CD4-positive, alpha-beta T cell (primary cell): Measurements from ENCODE around the gene AGPAT4. TPM values are rescaled to one million over a fixed set of nuclear protein-coding genes. Genes with fewer than 3 reads are reported as not detected.

Experiments used
- ATAC-seq: fragments of 200-7000 bp; cut with Tn5 transposase; one replicate; pipeline ENCODE4 v1.10.0; 2022; ENCODE audit warnings: mild to moderate bottlenecking; ENCODE audit not compliant: poor library complexity
- CTCF ChIA-PET: fragments of 350-600 bp; sonication (Branson Sonifier 250); formaldehyde crosslinking; loops from one replicate; lab custom pipeline; 2021; ENCODE audit warnings: antibody characterized with exemption, inconsistent platforms; lab: Charles Lee
- POLR2A ChIA-PET: fragments of 350-600 bp; sonication (Branson Sonifier 250); formaldehyde crosslinking; loops from one replicate; lab custom pipeline; 2021; ENCODE audit warnings: antibody characterized with exemption, inconsistent platforms; lab: Charles Lee
- DNase-seq, 14 experiments: peaks; one replicate each; pipeline ENCODE4 v3.0.0-alpha.2; 2013 to 2020; ENCODE audit warnings: mixed read lengths in 2 of 14
- H3K27ac ChIP-seq, 2 donors: one replicate each; pipeline versions ENCODE4 v1.5.1 to v1.7.0; 2013; ENCODE audit warnings: low read length in 2 of 2, low read depth in 1 of 2, mild to moderate bottlenecking in 1 of 2
- H3K27me3 ChIP-seq, 2 experiments: 1 replicate in 1 of 2; 2 replicates in 1 of 2; pipeline versions ENCODE4 v1.6.1 to v1.7.0; 2013; ENCODE audit warnings: low read length in 2 of 2, control low read depth in 1 of 2, mild to moderate bottlenecking in 1 of 2, moderate library complexity in 1 of 2; ENCODE audit not compliant: insufficient read depth in 2 of 2, control insufficient read depth in 1 of 2
- H3K36me3 ChIP-seq: one replicate; pipeline ENCODE4 v1.6.1; 2013; ENCODE audit warnings: low read length, control low read depth; ENCODE audit not compliant: insufficient read depth
- H3K4me1 ChIP-seq: one replicate; pipeline ENCODE4 v1.6.1; 2013; ENCODE audit warnings: low read length, control low read depth; ENCODE audit not compliant: insufficient read depth
- H3K4me3 ChIP-seq: one replicate; pipeline ENCODE4 v1.5.1; 2013; ENCODE audit warnings: mild to moderate bottlenecking, low read length, moderate library complexity
- H3K9me3 ChIP-seq, 2 experiments: 1 replicate in 1 of 2; 2 replicates in 1 of 2; pipeline versions ENCODE4 v1.6.1 to v1.7.0; 2013; ENCODE audit warnings: low read length in 2 of 2, mild to moderate bottlenecking in 2 of 2, control low read depth in 1 of 2, moderate library complexity in 1 of 2; ENCODE audit not compliant: control insufficient read depth in 1 of 2, insufficient read depth in 1 of 2
- H3K27ac Mint-ChIP-seq: one replicate; pipeline ENCODE4 v1.8.0; 2020; ENCODE audit warnings: mixed read lengths
- H3K27me3 Mint-ChIP-seq: one replicate; pipeline ENCODE4 v1.8.0; 2021; ENCODE audit warnings: mixed read lengths
- H3K36me3 Mint-ChIP-seq: one replicate; pipeline ENCODE4 v1.8.0; 2021; ENCODE audit warnings: low read depth, mixed read lengths
- H3K4me1 Mint-ChIP-seq: one replicate; pipeline ENCODE4 v1.8.0; 2021; ENCODE audit warnings: low read depth, mixed read lengths
- H3K4me3 Mint-ChIP-seq: one replicate; pipeline ENCODE4 v1.8.0; 2020; ENCODE audit warnings: mild to moderate bottlenecking, mixed read lengths
- H3K9me3 Mint-ChIP-seq: one replicate; pipeline ENCODE4 v1.8.0; 2020; ENCODE audit warnings: mixed read lengths
- CTCF ChIP-seq: fragments of 200-600 bp; IDR thresholded peaks from one replicate; pipeline ENCODE4 v1.8.0; 2022; ENCODE audit warnings: antibody characterized with exemption, mild to moderate bottlenecking
- intact Hi-C, 2 experiments: fragments of 100-400 bp; cut with DNase I in 1 of 2; cut with micrococcal nuclease in 1 of 2; formaldehyde crosslinking; loops; one replicate each; pipeline versions ENCODE4 v1.15.1 to v1.9.0; 2023 to 2025; cut with DNase I, micrococcal nuclease
- total RNA-seq, 174 experiments: library from RNA in 2 of 174; stranded (reverse) in 2 of 174; gene quantifications; one replicate each; pipeline ENCODE4 v1.2.3 and lab custom pipeline; 2021 to 2026

The AGPAT4 gene
- total RNA-seq, 2 experiments from 2014 or later = 2.8 to 4.8 TPM

- H3K27me3 ChIP-seq = no peaks in the 10 kb centered on the region
- ChIA-PET POLR2A (no interaction called here), CTCF (no interaction called here)
- H3K4me1 Mint-ChIP-seq = no peaks in the 10 kb centered on the region
- no peak overlapping the region for H3K4me3 ChIP-seq
- H3K9me3 Mint-ChIP-seq = no peaks in the 10 kb centered on the region
- H3K36me3 ChIP-seq = peaks cover 3% of the 10 kb centered on the region
- ATAC-seq = no peak
- no peak overlapping the region for H3K4me3 Mint-ChIP-seq
- peaks cover 5% of the 10 kb centered on the region for H3K36me3 Mint-ChIP-seq
- no peak for DNase-seq
- no peak for TF ChIP-seq CTCF
- no peaks in the 10 kb centered on the region for H3K4me1 ChIP-seq
- no peaks in the 10 kb centered on the region for H3K9me3 ChIP-seq
- H3K27ac Mint-ChIP-seq = no peak overlapping the region
- no peak overlapping the region for H3K27ac ChIP-seq
- intact Hi-C loops = no loop called here
- no peaks in the 10 kb centered on the region for H3K27me3 Mint-ChIP-seq
These were observed 12.5 kb downstream of the AGPAT4 start for GRCh38 chr6:161261325-161261724.

GRCh38 chr6:161259302-161259701 is 14.6 kb downstream of the AGPAT4 start:
- Mint-ChIP-seq H3K27ac (no peak overlapping the region), H3K36me3 (peaks cover 5% of the 10 kb centered on the region), H3K27me3 (no peaks in the 10 kb centered on the region), H3K4me3 (no peak overlapping the region), H3K4me1 (no peaks in the 10 kb centered on the region), H3K9me3 (no peaks in the 10 kb centered on the region)
- Histone ChIP-seq H3K27ac (no peak overlapping the region), H3K4me1 (no peaks in the 10 kb centered on the region), H3K9me3 (no peaks in the 10 kb centered on the region), H3K4me3 (no peak overlapping the region), H3K36me3 (peaks cover 4% of the 10 kb centered on the region), H3K27me3 (no peaks in the 10 kb centered on the region)
- intact Hi-C loops = no loop called here
- ChIA-PET POLR2A (no interaction called here), CTCF (interaction anchor here (1.3 kb wide), 1 partner anchor 10 kb away, joined by 3 read pairs; no protein-coding TSS in a partner anchor)
- DNase-seq = no peak
- TF ChIP-seq CTCF = no peak
- ATAC-seq = no peak

- TF ChIP-seq CTCF = no peak
- Histone ChIP-seq H3K9me3 (no peaks in the 10 kb centered on the region), H3K36me3 (peaks cover 4% of the 10 kb centered on the region), H3K27me3 (no peaks in the 10 kb centered on the region), H3K4me3 (no peak overlapping the region), H3K27ac (no peak overlapping the region), H3K4me1 (no peaks in the 10 kb centered on the region)
- DNase-seq (no peak), ATAC-seq (no peak)
- Mint-ChIP-seq H3K27ac (no peak overlapping the region), H3K4me1 (no peaks in the 10 kb centered on the region), H3K4me3 (no peak overlapping the region), H3K27me3 (no peaks in the 10 kb centered on the region), H3K36me3 (peaks cover 5% of the 10 kb centered on the region), H3K9me3 (no peaks in the 10 kb centered on the region)
- ChIA-PET POLR2A (interaction anchor here (1.0 kb wide), 1 partner anchor 15 kb away, joined by 3 read pairs; no protein-coding TSS in a partner anchor), CTCF (interaction anchor here (1.3 kb wide), 1 partner anchor 9 kb away, joined by 3 read pairs; no protein-coding TSS in a partner anchor)
- intact Hi-C loops = no loop called here
These were observed 15.9 kb downstream of the AGPAT4 start for GRCh38 chr6:161257793-161258457.
